Keratinocyte (primary cell): Measurements from ENCODE around the gene TRAPPC11.

Experiments
- CTCF ChIP-seq, 3 experiments: IDR thresholded peaks in 1 of 3; conservative IDR thresholded peaks in 1 of 3; optimal IDR thresholded peaks in 1 of 3; 2 replicates in 2 of 3; 3 replicates in 1 of 3; pipeline versions ENCODE3 to v1.5.1; 2011; ENCODE audit warnings: low read length in 3 of 3, mild to moderate bottlenecking in 3 of 3, moderate library complexity in 2 of 3, control low read depth in 1 of 3, inconsistent platforms in 1 of 3; ENCODE audit not compliant: insufficient read depth in 2 of 3; ENCODE audit errors: extremely low read depth in 1 of 3
- EZH2 ChIP-seq: IDR thresholded peaks from one replicate; pipeline ENCODE4 v1.6.1; 2012; ENCODE audit warnings: inconsistent platforms, mild to moderate bottlenecking, low read length, moderate library complexity

DNA sequence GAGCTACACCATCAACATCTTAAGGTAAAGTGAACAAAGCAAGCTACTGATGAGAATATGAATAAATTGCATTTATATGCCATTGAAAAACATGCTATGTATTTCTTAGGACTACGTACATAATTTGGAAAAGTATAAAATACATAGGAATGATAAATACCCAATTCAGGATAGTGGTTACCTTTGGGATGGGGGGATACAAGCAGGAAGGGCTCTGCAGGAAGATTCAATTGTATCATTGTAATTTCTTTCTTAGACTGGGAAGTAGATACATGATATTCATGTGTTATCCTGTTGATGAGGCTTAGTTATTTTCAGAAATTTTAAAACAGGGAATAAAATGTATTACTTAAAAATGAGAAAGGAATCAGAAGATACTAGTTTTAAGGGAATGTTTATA, 43.4 kb downstream of the TRAPPC11 start:
- TF ChIP-seq CTCF (optimal IDR thresholded peaks at IDR 0.05 in 1 of 3, IDR thresholded peaks at IDR 0.05 in 1 of 3, conservative IDR thresholded peaks at IDR 0.05 in 1 of 3; ENCODE audit: extremely low read depth in 1 of 3, insufficient read depth in 2 of 3, low read length in 3 of 3) (no peak), EZH2 (no peak)
